Neuronal stem cell (in vitro differentiated cells): ENCODE measurements around the gene ING2. TPM values are rescaled to one million over a fixed set of nuclear protein-coding genes. Genes with fewer than 3 reads are reported as not detected.

Source experiments
- DNase-seq: peaks from one replicate; pipeline ENCODE4 v3.0.0-alpha.2; 2013; ENCODE audit warnings: low spot score
- H2AFZ ChIP-seq: one replicate; pipeline ENCODE4 v1.6.1; 2013; ENCODE audit warnings: mild to moderate bottlenecking, low read length, inconsistent platforms
- H2AK5ac ChIP-seq: 2 replicates; pipeline ENCODE4 v1.6.1; 2013; ENCODE audit warnings: low read depth, mild to moderate bottlenecking, inconsistent platforms, low read length, moderate library complexity, mixed read lengths
- H2BK120ac ChIP-seq: 2 replicates; pipeline ENCODE4 v1.6.1; 2013; ENCODE audit warnings: low read depth, mild to moderate bottlenecking, inconsistent platforms, low read length, moderate library complexity, mixed read lengths
- H2BK12ac ChIP-seq: one replicate; pipeline ENCODE4 v1.6.1; 2013; ENCODE audit warnings: low read length, inconsistent platforms
- H2BK15ac ChIP-seq: 2 replicates; pipeline ENCODE4 v1.6.1; 2013; ENCODE audit warnings: mild to moderate bottlenecking, low read length, inconsistent platforms, mixed read lengths
- H2BK5ac ChIP-seq: one replicate; pipeline ENCODE4 v1.6.1; 2013; ENCODE audit warnings: inconsistent platforms, mild to moderate bottlenecking, low read length, moderate library complexity
- H3K14ac ChIP-seq: one replicate; pipeline ENCODE4 v1.6.1; 2013; ENCODE audit warnings: low read length, inconsistent platforms
- H3K18ac ChIP-seq: 2 replicates; pipeline ENCODE4 v1.6.1; 2013; ENCODE audit warnings: low read length, inconsistent platforms
- H3K23ac ChIP-seq: 2 replicates; pipeline ENCODE4 v1.6.1; 2013; ENCODE audit warnings: low read depth, mild to moderate bottlenecking, mixed read lengths, low read length, inconsistent platforms; ENCODE audit not compliant: poor library complexity
- H3K27ac ChIP-seq: replicated peaks from 3 replicates; pipeline ENCODE4 v1.5.1; 2013; ENCODE audit warnings: low read length, inconsistent platforms
- H3K27me3 ChIP-seq, 3 experiments: 2 replicates each; pipeline ENCODE4 v1.6.1; 2013; ENCODE audit warnings: low read length in 3 of 3, mild to moderate bottlenecking in 2 of 3, inconsistent platforms in 1 of 3, low read depth in 1 of 3, mixed read lengths in 1 of 3, moderate library complexity in 1 of 3; ENCODE audit not compliant: control insufficient read depth in 3 of 3, insufficient read depth in 3 of 3
- H3K36me3 ChIP-seq, 2 donors: replicated peaks in 1 of 2; 2 replicates each; pipeline ENCODE4 v1.6.1; 2013; ENCODE audit warnings: low read length in 2 of 2; ENCODE audit not compliant: control insufficient read depth in 2 of 2, insufficient read depth in 2 of 2
- H3K4ac ChIP-seq: 2 replicates; pipeline ENCODE4 v1.6.1; 2013; ENCODE audit warnings: inconsistent platforms, mild to moderate bottlenecking, low read length, moderate library complexity
- H3K4me1 ChIP-seq, 2 donors: 1 replicate in 1 of 2; 2 replicates in 1 of 2; pipeline ENCODE4 v1.6.1; 2013; ENCODE audit warnings: low read length in 2 of 2, low read depth in 1 of 2; ENCODE audit not compliant: control insufficient read depth in 2 of 2, insufficient read depth in 1 of 2
- H3K4me2 ChIP-seq: one replicate; pipeline ENCODE4 v1.6.1; 2013; ENCODE audit warnings: mild to moderate bottlenecking, low read length, inconsistent platforms; ENCODE audit not compliant: insufficient read depth, poor library complexity, severe bottlenecking
- H3K4me3 ChIP-seq, 2 donors: 2 replicates each; pipeline ENCODE4 v1.5.1; 2013; ENCODE audit warnings: low read length in 2 of 2, mild to moderate bottlenecking in 2 of 2, inconsistent platforms in 1 of 2, moderate library complexity in 1 of 2
- H3K79me1 ChIP-seq: one replicate; pipeline ENCODE4 v1.6.1; 2013; ENCODE audit warnings: low read depth, mild to moderate bottlenecking, inconsistent platforms, low read length, moderate library complexity
- H3K9ac ChIP-seq: one replicate; pipeline ENCODE4 v1.6.1; 2013; ENCODE audit warnings: mild to moderate bottlenecking, low read depth, low read length, inconsistent platforms; ENCODE audit not compliant: poor library complexity
- H3K9me3 ChIP-seq, 2 donors: replicated peaks in 1 of 2; 2 replicates each; pipeline versions ENCODE3 to v1.6.1; 2013; ENCODE audit warnings: low read length in 2 of 2, mild to moderate bottlenecking in 2 of 2, inconsistent platforms in 1 of 2, low read depth in 1 of 2, mixed read lengths in 1 of 2, moderate library complexity in 1 of 2; ENCODE audit not compliant: control insufficient read depth in 2 of 2, insufficient read depth in 1 of 2
- H4K8ac ChIP-seq: one replicate; pipeline ENCODE4 v1.6.1; 2013; ENCODE audit warnings: low read depth, mild to moderate bottlenecking, inconsistent platforms, low read length, moderate library complexity
- H4K91ac ChIP-seq: one replicate; pipeline ENCODE4 v1.6.1; 2013; ENCODE audit warnings: low read length, low read depth, mild to moderate bottlenecking, inconsistent platforms; ENCODE audit not compliant: poor library complexity
- WGBS, 2 donors: extraction: QIAGEN DNeasy Blood & Tissue Kit; methylation state at CpG; one replicate each; pipeline ENCODE4 v1.1.7; 2013; ENCODE audit warnings: missing lambda C conversion rate in 2 of 2, mixed read lengths in 1 of 2; ENCODE audit not compliant: insufficient read length in 2 of 2, insufficient replicate concordance in 1 of 2; ENCODE audit errors: extremely low coverage in 2 of 2; 5-methylcytosine and 5-hydroxymethylcytosine counted together
- polyA plus RNA-seq, 2 experiments: library from polyadenylated mRNA; stranded (reverse); fragments of 200-250 nt; gene quantifications; one replicate each; pipeline ENCODE4 v1.2.3, GENCODE V29; 2013

The ING2 gene
- polyA plus RNA-seq (2013, experiment 1 of 2), result 27.8 TPM
- polyA plus RNA-seq (2013, experiment 2 of 2), result 28.9 TPM

DNA sequence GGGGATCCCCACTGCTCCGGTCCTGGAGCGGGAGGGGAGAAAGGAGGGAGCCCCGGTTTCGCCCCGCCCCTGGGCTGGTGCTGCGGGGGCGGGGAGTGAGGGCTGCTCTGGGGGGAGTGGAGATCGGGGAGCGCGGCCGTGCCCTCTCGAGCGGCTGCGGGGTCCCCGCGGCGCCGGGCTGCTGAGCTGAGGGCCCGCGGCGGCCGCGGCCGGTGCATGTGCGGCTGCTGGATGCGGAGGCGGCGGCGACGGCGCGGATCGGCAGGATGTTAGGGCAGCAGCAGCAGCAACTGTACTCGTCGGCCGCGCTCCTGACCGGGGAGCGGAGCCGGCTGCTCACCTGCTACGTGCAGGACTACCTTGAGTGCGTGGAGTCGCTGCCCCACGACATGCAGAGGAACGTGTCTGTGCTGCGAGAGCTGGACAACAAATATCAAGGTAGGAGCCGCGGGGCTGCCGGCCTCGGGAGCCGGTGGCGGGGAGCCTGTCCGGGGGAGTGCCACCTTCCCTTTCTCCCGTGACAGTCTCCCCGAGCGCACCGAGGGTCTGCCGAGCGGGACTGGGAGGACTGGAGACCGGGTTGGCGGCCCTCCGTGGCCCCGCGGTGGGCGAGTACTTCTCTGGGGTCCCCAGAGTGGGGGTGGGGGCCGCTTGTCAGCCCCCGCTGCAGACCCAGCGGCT is at the start of gene ING2:
ING2 (plus strand) TSS at position 129 of the 681 bp plus-strand sequence; CDS start at position 267, 138 bp downstream.
- H4K8ac ChIP-seq, result no peak within 1 kb of the TSS
- peak within 1 kb of the TSS; percentile 99 for H3K18ac ChIP-seq
- H3K9me3 ChIP-seq, result no peaks in the 10 kb centered on the region
- H2AK5ac ChIP-seq, result peak within 1 kb of the TSS; percentile 81
- H4K91ac ChIP-seq, result no peak within 1 kb of the TSS
- no peaks in the 10 kb centered on the region for H3K27me3 ChIP-seq
- H2BK15ac ChIP-seq, result peak within 1 kb of the TSS; percentile 94
- WGBS, 2 donors, result no CpG with 5 or more reads among the region's 68 CpGs
- H3K27ac ChIP-seq, result peak within 1 kb of the TSS; percentile 99
- H3K23ac ChIP-seq, result peak within 1 kb of the TSS; percentile 98
- H3K4me3 ChIP-seq, result peak within 1 kb of the TSS; percentile 61 to 92
- peak within 1 kb of the TSS; percentile 87 for H2BK120ac ChIP-seq
- no peak for DNase-seq
- peak within 1 kb of the TSS; percentile 98 for H2BK5ac ChIP-seq
- H2BK12ac ChIP-seq, result peak within 1 kb of the TSS; percentile 73
- peaks cover 6% of the 10 kb centered on the region for H3K79me1 ChIP-seq
- peaks cover 0 to under 1% of the 10 kb centered on the region in 2 donors for H3K36me3 ChIP-seq
- H3K14ac ChIP-seq, result peak within 1 kb of the TSS; percentile 98
- peak within 1 kb of the TSS; percentile 98 for H3K9ac ChIP-seq
- peaks cover 4 to 9% of the 10 kb centered on the region in 2 donors for H3K4me1 ChIP-seq
- H2AFZ ChIP-seq, result peak within 1 kb of the TSS; percentile 90
- H3K4me2 ChIP-seq, result peak within 1 kb of the TSS; percentile 77
- no peak within 1 kb of the TSS for H3K4ac ChIP-seq

- no peak overlapping the region for H2BK120ac ChIP-seq
- H3K4me2 ChIP-seq, result no peak overlapping the region
- H3K4me3 ChIP-seq, result no peak overlapping the region
- H3K27ac ChIP-seq, result no peak overlapping the region
- H3K14ac ChIP-seq, result no peak overlapping the region
- H3K36me3 ChIP-seq, result peaks cover 2 to 38% of the 10 kb centered on the region in 2 donors
- no peak overlapping the region for H2AFZ ChIP-seq
- H3K9ac ChIP-seq, result no peak overlapping the region
- no peaks in the 10 kb centered on the region for H3K27me3 ChIP-seq
- no peak overlapping the region for H4K8ac ChIP-seq
- no peak overlapping the region for H3K23ac ChIP-seq
- H4K91ac ChIP-seq, result no peak overlapping the region
- no peak for DNase-seq
- H3K4me1 ChIP-seq, result no peaks in the 10 kb centered on the region
- no peak overlapping the region for H3K18ac ChIP-seq
- H2BK15ac ChIP-seq, result no peak overlapping the region
- no peaks in the 10 kb centered on the region for H3K79me1 ChIP-seq
- no peak overlapping the region for H2BK5ac ChIP-seq
- no peaks in the 10 kb centered on the region for H3K9me3 ChIP-seq
- H2AK5ac ChIP-seq, result no peak overlapping the region
- no CpG with 5 or more reads among the region's 7 CpGs for WGBS, 2 donors
- H2BK12ac ChIP-seq, result no peak overlapping the region
- no peak overlapping the region for H3K4ac ChIP-seq
Measured at GRCh38 chr4:183455431-183456195, 49.2 kb upstream of the ING2 start.

DNA sequence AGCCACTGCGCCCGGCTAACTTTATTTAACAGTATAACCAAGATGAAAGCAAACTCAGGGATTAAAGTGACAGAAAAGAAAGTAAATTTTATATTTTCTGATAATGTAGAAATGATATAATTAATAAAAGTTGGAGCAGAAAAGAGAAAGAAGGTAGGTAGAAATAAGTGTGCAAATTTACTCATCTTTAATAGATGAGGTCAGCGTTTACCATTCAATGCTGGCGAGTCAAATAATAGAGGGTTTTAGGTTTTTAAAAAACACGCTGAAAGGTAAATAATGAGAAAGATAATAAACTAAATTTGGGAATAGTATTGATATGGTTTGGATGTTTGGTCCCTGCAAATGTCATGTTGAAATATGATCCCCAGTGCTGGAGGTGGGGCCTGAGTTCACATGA is 46.9 kb upstream of the ING2 start:
- Histone ChIP-seq H4K8ac (no peak overlapping the region), H3K4ac (no peak overlapping the region), H3K27ac (no peak overlapping the region), H3K23ac (no peak overlapping the region), H3K27me3 (no peaks in the 10 kb centered on the region), H2BK15ac (no peak overlapping the region), H3K79me1 (no peaks in the 10 kb centered on the region), H3K4me1 (no peaks in the 10 kb centered on the region), H2AFZ (no peak overlapping the region), H2AK5ac (no peak overlapping the region), H3K18ac (no peak overlapping the region), H2BK5ac (no peak overlapping the region), H3K9ac (no peak overlapping the region), H3K4me3 (no peak overlapping the region), H3K14ac (no peak overlapping the region), H3K4me2 (no peak overlapping the region), H3K36me3 (peaks cover 0 to 16% of the 10 kb centered on the region in 2 donors), H3K9me3 (no peaks in the 10 kb centered on the region), H2BK120ac (no peak overlapping the region), H4K91ac (no peak overlapping the region), H2BK12ac (no peak overlapping the region)
- DNase-seq, result no peak
- no CpG with 5 or more reads among the region's 5 CpGs for WGBS, 2 donors
